Measurements from ENCODE around the gene AIP.
"Not testable (repeated sequence)": the region's sequence is repeated elsewhere in the genome, so short reads cannot be mapped to it uniquely, and the experiment has no call there.

Gene AIP

DNA sequence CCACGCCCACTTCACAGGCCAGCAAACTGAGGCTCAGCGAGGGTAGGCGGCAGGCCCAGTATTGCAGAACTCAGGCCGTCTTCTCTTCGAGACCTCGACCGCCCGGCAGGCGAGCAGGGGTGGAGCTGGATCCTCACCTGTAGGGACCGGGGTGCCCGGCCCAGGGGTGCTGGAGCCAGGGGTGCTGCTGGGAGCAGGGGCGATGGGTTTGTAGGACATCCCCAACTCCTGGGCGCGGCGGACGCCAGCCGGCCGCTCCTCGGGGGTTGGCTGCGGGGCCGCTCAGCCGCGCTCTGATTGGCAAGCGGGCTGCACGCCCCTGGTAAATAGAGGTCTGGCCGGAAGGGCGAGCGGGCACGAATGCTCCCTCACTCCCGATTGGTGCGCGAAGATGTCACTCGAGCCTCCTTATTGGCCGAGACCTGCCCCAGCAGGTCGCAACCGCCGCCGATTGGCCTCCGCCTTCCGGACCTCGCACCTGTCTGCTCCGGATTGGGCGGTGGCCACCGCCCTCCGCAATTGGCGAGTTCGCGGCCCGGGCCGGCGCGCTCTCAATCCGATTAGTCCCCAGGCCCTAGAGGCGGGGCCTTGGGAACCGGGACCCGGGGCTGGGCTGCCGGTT, 25.1 kb downstream of the AIP start, which contains the start of gene CDK2AP2:
TSS of gene CDK2AP2 (minus strand) at position 299 of the 622 bp plus-strand sequence. CDS start at position 219, 80 bp downstream.
- DNase-seq = peak; percentile 98

DNA sequence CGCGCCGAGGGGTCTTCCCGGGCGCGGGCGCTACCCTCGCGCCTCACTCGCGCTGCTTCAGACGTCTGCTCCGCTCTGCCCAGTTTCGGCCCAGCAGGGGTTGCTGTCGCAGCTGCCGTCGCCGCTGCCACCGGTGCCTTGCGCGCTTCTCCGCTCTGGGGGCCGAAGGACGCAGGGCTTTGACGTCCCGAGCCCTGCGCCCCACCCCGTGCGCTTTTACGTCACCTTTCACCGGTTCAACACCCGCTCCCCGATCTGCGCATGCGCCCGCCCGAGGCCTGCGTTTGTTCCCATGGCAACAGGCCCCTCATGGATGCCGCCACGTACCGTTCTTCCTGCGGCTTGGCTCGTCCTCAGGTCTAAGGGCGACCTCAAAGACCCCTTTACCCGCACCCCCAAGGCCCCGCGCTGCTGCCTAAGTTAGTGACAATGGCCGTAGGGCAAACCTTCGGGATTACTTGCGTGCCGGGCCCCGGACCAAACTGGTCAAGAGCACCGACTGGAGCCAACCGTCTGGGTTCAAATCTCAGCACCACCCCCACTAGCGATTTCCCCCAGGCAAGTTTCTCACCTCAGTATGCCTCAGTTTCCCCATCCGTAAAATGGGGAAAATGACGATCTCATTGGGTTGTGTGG, 25.8 kb downstream of the AIP start:
- DNase-seq = peak; percentile 99

DNA sequence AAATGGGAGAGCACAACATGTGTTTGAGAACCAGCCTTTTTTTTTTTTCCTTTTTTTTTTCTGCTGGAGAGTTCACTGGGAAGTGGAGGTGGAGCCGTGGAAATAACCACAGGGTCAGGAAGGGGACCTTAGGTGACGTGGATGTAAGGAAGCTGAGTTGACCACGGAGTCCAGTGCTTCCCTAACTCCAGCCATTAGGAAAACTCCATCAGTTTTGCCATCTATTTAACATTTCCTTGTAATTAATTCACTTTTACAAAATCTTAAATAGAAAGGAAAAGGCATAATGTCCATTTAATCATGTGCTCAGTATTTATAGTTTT, 27.2 kb downstream of the AIP start:
- DNase-seq = no peak

DNA sequence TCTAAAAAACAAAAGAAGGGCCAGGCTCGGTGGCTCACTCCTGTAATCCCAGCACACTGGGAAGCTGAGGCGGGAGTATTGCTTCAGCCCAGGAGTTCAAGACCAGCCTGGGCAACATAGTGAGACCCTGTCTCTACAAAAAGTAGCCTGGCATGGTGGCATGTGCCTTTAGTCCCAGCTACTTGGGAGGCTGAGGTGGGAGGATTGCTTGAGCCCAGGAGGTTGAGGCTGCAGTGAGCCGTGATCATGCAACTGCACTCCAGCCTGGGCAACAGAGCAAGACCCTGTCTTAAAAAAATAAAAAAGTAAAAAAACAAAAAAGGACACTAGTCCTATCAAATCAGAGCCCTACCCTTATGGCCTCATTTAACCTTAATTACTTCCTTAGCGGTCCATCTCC, 28.7 kb downstream of the AIP start:
- DNase-seq = not testable (repeated sequence)

DNA sequence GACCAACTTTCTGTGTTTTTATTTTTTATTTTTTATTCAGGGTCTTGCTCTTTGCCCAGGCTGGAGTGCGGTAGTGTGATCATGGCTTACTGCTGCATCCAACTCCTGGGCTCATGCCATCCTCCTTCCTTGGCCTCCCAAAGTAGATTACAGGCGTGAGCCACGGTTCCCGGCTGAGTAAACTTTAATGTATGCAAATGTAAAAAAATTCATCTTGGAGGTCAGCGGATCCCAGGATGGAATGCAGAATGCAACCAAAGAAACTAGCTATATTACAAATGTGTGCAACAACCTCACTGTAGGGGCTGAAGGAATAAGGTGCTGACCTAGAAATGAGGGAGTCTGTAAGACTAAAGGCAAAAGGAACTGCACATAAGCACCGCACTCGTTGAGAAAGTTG, 31.3 kb downstream of the AIP start:
- DNase-seq = no peak

DNA sequence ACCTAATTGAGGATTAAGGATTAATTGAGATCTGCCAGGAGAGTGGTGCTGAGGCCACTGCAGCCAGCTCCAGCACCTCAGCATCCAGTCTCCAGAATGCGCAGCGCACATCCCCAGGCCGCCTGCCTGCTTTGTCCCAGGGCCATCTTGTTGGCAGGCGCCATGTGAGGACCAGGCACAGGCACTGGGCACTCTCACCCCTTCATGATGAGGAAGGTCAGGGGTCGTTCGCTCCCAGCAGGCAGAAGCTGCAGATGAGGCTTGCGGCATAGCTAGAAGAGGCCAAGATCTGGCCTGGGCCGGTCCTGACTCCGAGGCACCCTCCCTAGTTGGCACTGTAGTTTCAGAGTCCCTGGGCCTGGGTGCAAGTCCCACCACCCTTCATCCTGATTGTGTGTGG, 34.0 kb downstream of the AIP start:
- no peak for DNase-seq

DNA sequence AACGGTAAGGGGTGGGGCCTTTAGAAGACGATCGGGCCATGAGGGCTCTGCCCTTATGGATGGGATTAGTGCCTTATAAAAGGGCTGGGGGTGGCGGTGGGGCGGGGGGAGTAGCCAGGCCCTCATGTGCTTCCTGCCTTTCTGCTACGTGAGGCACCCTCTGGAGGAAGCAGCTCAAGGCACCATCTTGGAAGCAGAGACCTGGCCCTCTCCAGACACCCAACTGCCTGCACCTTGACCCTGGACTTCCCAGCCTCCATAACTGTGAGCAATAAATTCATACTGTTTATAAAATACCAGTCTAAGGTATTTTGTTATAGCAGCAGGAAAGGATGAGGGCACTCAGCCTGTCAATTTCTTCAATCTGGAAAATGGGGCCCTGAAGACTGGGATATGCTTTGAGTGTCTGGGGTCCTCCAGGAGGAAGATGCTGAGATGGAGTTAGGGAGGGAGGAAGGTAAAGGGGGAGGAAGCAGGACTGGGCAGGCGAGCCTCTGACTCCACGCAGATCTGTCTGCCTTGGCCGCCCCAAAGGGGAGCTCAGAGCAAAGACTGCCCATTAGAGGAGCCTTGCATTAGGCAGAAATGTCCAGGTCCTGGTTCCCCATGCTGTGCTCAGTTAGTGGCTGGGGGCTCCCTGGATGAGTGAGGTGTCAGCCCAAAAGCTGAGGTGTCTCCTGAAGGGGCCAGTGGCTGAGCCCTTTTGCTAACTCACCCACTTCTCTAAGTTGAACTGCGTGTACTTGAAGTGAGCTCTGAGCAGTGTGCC, 35.1 kb downstream of the AIP start:
- no peak for DNase-seq

DNA sequence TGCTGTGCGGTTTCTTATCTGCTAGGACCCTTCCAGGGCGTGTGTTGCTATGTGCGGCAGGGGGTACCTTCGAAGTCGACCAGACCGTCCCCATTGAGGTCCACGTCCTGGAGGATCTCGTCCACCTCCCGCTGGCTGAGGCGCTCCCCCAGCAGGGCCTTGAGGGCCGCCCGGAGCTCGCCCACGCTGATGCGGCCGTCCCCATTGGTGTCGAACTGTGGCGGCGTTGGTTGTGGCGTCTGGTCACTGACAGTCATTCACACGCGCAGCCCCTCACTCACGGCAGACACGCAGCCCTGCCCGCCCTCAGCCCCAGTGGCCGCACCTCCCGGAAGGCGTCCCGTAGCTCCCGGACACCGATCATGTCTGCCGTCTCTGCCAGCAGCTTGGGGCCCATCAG, 36.9 kb downstream of the AIP start:
- no peak for DNase-seq

DNA sequence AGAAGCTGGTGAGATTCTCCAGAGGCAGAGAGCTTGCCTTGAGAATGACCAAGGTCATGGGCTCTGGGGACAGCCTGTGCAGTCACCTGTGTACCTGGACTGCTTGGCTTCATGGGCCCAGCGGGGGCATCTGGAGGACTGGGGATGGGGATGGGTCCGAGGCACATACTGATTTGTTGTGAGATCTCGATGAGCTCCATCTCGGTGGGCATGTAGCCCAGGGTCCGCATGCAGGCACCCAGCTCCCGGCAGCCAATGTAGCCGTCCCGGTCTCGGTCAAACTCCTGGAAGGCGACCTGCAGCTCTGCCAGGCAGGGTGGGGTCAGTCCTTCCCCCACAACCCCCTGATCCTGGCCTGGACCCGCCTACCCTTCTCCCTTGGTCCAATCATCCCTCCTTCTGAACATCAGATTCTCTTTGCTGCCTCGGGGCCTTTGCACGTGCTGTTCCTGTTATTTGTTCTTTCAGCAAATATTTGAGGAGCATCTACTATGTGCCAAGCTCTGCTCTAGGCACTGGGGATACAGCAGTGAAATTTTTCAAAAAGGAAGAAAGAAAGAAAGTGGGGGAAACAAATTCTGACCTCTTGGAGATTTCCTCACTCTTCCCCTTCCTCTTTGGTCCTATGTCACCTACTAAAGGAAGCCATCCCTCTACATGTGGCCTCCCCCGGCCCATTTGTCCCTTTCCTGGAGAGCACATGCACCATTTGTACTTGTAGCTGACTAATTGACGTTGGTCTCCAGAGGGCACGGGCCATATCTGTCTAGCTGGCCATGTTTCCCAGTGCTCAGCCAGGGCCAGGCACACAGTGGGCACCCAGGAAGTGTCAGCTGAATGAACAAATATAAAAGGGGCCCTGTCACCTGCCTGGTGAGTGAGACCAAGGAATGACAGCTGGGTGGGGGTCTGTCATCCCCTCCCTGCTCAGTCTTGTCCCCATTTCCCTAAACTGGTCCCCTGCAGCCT, 38.3 kb downstream of the AIP start:
- no peak for DNase-seq

DNA sequence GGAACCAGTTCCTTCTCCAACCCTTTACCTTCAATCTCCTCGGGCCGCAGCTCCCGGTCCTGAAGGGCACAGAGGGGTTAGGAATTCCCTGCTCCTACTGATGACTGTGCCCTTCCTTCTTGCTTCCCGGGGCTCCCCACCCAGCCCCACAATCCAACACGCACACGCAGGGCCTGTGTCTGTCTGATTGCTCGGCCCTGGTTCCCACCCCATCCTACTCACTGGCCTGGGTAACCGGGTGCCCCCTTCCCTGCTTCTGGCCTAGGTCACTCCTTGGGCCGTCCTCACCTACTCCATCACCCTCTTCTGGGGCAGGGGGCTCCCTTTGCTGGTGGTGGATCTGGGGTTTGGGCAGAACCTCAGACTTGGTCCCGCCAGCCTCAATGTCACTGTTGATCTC, 39.1 kb downstream of the AIP start:
- no peak for DNase-seq

DNA sequence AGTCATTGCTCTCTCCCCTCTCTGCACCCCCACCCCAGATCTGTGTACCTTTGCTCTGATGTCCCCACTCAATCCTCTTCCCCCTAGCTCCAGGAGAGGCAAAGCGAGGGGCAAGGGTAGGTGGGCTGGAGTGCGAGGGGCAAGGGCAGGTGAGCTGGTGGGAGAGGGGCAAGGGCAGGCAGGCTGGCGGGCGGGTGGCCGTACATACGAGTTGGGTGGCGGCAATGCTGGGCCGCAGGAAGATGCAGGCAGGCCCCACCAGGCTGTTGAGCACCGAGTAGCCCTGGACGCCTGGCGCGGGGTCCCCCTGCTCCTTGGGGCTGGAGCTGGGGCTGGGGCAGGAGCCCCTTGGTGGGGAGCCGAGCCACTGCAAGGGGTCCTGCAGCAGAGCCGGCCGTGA, 39.5 kb downstream of the AIP start:
- DNase-seq = no peak

DNA sequence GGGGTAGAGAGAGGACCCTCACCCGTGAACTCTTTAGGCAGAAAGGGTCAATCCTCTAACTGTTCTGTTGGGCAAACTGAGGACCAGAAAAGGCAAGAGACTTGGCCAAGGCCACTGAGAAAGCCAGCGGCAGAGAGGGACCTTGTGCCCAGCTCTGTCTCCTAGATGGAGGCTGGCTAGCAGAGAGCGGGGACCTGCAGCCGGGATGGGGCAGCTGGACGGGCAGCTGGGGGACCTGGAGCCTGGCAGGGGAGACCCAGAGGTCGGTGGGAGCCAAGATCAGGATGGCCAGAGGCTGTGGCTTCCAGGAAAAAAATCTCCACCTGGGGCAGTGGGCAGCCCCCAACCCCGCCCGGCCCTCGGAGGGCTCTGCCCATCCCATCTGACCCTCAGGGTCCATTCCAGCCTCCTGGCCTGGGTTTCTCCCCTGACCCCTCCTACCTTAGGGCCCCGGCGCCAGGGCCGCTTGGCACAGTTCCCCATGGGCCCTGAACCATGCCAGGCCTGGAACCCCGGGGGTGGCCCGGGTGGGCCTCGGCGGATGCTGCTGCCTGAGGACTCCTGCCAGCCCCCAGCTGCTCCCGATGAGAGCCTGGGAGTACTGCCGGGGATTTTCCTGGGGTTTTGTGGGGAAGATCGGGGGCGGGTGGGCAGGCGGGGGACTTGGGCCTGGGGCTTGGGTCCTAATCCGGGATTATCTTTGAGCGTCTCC, 40.2 kb downstream of the AIP start, which contains the start of gene CABP2:
TSS of gene CABP2 (minus strand) at position 603 of the 712 bp plus-strand sequence. CDS start at position 483, 120 bp downstream.
- DNase-seq = no peak

DNA sequence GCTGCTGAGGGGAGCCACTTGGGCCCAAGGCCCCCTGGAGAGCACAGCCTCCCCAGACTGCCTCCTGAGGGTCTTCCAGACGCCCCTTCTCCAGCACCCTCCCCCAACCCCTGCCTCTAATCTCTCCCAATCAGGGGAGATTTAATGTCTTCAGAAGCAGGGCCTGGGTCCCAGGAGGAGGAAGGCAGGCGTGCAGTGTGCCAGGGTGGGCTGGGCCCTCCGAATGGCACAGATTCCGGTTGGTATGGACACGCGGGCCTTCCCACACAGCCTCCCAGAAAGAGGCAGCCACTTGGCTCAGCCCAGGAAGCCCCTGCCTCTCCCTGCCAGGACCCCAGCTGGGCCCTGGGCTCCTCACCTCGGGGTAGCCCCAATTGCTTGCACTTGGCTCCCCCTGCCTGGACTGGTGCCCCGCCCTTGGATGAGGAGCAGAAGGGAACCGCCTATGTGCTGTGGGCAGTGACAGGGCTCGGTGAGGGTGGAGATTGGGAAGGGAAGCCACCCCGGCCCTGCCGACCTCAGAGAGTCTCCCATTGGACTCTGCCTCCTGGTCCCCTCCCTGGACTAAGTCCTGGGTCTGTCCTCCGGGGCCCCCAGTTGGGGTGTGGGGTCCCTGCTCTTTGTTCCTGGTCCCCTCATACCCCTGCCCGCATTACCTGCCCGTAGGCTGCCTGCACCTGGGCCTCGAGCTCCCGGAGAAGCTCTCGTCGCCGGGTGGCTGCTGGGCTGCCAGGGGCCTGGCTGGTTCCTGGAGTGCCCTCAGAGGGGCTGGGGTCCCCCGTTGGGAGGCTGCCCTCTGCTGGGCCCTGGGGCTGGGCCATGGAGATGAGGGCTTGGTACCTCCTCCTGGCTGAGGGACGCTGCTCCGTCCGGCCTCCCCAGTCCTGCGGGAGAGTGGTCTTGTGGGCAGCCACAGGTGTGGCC, 41.0 kb downstream of the AIP start:
- no peak for DNase-seq

DNA sequence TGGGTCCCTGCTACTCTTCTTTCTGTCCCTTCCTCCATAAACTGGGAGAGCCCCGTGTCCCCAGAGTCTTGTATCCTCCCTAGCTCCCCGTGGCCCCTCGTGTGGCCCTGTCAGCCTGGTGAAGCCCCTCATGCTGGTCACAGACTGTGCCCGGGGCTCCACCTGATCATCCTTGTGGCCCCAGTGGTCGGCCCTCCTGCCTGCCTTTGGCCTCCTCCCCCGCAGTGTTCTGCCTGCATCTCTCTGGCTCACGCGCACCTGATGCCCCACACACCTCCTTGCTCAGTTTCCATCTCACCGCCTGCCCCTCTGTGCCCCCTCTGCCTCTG, 41.6 kb downstream of the AIP start:
- DNase-seq = no peak

DNA sequence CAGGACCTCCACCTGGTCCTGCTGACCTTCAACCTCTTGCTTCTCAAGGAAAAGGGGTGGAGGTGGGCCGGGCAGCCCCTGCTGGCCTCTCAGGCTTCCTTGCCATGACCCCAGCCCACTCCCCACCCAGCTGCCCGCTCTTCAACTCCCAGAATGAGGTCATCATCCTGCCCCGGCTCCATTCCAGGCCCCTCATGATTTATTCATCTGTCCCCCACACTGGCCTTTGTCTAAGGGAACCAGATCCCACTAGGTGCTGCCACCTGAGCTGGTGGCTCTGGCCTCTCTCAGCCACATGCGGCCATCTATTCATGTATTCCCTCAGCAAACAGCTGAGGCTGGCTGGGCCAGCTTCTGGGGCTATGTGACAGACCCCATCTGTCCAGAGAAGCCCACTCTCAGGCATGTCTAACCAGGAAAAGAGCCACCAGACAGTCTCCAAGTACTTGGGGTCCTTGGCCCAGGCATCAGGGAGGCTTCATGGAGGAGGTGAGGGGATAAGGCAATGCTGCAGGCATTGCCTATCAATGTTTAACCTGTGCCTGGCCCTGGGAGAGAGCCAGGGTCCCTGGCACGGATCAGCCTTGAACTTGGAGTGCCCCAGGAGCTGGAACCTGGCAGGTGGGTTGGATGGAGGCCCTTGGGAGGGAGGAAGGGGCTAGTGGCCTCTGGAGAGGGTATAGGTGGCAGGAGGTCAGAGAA, 42.6 kb downstream of the AIP start:
- no peak for DNase-seq

DNA sequence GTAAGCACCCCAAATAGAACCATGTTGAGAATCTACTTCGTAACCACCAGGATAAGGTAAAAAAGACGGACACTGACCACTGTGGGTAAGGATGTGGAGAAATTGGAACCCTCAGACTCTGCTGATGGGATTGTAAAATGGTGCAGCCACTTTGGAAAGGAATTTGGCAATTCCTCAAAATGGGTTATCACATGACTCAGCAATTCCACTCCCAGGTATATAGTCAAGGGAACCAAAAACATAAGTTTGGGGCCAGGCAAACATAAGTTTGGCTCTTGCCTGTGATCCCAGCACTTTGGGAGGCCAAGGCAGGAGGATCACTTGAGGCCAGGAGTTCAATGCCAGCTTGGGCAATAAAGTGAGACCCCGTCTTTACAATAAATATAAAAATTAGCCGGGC, 45.5 kb downstream of the AIP start:
- DNase-seq = no peak

DNA sequence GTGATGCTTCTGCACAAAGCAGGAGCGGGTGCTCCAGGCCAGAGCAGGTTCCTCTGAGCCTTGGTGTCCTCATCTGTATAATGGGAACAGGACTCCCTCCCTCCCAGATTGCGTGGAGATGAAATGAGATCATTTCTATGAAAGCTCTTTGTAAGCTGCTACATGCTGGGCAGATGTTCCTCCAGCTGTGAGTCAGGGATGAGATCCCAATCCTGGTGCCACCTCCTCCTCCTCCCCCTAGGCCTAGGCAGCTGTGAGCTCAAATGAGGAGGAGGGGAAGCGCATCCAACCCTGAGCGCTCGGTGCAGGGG, 47.4 kb downstream of the AIP start:
- DNase-seq = no peak

DNA sequence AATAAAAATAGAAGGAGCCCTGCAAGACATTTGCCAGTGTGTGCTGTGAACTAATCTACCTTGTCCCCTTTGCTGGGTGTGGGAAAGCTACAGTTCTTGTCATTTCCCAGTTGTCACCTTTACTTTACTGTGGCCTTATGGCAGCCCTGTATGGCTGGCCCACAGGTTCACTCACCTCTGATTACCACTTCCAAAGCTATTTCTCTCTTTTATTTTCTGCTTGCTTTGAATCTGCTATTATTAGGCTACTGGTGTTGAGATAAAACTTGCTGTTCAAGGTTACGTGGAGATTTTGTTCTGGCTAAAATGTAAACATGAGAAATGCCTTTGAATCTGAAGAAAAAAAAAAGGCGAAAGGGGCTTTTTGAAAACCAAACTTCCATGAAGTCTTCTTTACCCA, 50.1 kb downstream of the AIP start:
- no peak for DNase-seq

DNA sequence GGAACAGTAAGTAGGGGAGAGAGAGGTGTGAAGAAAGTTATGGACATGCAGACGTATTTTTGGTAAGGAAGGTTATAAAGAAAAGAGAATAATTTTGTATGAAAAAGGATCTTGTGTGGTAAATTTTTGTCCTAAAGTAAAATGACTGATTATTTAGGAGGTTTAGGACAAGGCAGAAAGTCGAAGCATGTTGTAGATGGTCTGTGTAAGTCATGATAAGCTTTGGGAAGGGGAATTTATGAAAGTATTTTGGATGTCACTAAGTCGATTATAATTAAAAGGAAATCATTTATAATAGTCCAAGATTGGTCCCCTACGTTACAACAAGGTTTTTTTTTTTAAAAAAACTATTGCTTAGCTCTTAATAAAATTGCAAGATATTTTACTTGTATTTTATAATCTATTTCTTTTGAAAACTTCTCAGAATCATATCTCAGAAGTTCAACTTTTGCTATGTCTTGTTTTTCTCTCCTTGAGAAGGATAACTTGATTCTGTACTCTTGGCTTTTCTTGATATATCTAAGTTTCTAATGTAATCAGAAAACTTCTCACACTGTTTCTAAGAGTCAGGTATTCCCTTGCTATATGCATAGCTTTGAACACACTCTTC, 51.3 kb downstream of the AIP start:
- DNase-seq = no peak

DNA sequence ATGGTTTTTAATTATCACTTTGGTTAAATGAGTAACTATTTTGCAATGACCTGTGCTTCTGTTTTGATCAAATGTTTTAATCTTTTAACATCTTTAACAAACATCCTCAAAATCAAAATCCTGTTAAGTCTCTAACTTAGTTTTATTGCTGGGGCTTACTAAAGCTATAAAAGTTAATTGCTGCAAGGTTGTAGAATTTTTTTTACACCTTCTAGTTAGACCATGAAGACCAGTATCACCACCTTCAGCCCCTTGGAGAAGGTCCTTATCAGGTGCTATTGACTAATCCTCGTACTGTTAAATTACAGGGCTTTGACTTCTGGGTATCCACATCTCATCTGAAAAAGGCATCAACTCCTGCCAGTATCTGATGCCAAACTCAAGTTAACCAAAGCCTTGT, 52.7 kb downstream of the AIP start:
- no peak for DNase-seq

DNA sequence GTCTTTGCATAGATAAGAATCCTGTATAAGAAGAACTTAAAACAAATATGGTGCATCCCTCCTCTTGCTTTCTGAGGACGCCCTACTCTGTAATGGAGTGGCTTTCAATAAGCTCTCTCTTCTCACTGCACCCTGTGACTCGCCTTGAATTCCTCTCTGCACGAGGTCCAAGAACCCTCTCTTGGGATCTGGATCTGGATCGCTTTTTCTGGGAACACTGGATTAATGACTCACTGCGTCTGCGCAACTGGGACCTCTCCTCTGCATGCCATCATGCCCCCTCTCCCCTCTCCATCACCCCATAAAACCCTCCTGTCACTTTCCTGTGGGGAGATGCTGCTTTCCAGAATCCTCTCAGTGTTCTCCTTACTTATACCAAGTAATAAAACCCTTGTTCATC, 55.5 kb downstream of the AIP start:
- DNase-seq = no peak

Measured in activated gamma-delta T cell treated with Interleukin-2 at 50 U/mL for 16 hours (primary cell).